GM19467 (cell line): ENCODE data around the gene GNAO1.

Source experiments
- ATAC-seq: cut with Tn5 transposase; IDR thresholded peaks from one replicate; pipeline ENCODE4 v1.9.1; 2021; ENCODE audit warnings: mild to moderate bottlenecking, moderate library complexity; ENCODE audit not compliant: unreplicated experiment

GNAO1 gene

DNA sequence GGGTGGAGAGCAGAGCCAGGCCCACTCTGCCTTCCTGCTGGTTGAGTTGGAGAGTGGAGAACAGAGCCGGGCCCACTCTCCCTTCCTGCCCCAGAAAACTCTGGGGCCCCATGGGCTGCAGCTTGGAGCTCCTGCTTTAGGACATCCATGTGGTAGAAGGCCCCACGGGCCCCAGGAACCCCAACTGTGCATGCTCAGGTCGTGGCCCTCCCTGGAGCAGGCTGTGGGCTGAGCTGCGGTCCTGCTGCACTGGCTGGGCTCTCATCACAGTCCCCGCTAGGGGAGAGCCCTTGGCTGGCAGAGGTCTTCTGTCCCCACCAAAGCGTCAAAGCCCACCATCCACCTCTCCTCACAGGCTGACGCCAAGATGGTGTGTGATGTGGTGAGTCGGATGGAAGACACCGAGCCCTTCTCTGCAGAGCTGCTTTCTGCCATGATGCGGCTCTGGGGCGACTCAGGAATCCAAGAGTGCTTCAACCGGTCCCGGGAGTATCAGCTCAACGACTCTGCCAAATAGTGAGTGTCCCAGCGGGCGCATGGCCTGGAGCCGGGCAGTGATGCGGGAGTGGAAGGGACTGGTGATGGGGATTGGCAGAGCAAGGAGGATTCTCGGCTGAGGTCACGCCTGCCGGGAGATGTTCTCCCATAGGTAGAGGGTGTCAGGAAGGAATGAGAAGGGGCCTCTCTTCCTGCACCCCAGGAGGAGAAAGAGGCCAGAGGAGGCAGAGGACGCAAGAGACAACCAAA is 137.2 kb downstream of the GNAO1 start:
- no peak for ATAC-seq

DNA sequence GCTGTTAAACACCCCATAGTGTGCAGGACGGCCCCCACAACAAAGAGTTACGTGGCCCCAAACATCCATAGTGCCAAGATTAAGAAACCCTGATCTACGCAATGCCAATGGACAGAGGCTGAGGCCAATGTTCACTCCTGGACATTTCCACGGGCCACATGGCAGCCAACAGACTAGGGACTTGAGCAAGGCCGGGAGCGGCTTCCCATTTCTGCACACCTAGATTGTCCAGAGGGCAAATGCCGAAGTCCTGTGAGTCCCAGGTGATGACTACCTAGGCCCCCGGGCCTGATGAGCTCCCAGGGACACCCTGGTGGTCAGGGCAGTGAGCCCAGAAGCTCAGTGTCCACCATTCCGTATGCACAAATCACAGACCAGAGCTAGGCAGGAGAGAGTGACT is 138.6 kb downstream of the GNAO1 start:
- ATAC-seq, result no peak

DNA sequence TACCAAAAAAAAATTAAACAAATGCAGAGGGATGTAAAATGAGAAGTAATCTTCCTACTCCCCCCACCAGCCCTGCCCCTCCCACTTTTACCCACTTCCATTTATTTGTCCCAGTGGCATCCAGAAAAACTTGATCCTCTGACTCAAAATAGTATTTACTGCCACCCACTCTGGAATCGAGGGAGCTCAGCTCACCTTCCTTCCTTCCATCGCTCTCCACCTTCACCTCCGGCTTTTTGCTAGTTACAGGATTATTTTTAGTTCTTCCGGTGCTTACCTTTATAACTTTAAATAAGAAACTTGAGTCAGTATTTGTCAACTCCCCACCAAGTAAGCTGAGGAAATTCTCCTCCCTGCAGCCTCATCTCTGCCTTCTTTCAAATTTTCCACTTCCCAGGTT is 139.2 kb downstream of the GNAO1 start:
- no peak for ATAC-seq

DNA sequence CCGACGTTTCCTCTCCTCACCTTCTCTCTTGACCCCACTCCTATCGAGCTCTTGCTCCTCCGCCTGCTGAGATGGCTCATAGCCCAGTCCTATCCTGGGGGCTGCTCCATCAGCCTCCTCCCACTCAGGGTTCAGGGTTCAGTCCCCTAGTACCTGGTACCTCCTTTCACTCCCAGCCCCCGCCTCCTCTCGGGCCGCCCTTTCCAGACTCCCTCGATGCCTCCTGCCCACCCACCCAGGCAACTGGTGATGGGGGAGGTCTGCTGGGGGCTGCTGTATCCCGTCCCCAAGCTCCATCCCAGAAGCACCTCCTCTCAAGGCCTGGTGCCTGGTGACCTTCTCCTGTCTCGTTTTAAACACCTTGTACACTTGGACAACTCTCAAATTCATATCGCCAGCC is 140.1 kb downstream of the GNAO1 start:
- ATAC-seq, result no peak

DNA sequence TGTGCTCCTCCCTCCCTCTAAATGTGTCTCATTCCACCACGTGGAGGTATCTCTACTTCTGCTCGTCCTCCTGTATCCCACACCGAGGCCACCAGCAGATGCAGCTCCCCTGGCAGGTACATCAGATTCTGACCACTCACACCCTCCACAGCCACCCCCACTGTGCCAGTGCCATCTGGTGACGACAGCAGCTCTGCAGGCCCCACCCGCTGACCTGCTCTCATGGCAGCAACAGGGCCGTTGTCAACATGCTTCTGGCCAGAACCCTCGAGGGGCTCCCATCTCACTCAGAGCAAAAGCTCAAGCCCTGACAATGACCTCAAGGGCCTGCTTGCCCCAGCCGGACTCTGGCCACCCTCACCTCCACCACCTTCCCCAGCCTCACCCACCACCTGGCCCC is 140.6 kb downstream of the GNAO1 start:
- no peak for ATAC-seq

DNA sequence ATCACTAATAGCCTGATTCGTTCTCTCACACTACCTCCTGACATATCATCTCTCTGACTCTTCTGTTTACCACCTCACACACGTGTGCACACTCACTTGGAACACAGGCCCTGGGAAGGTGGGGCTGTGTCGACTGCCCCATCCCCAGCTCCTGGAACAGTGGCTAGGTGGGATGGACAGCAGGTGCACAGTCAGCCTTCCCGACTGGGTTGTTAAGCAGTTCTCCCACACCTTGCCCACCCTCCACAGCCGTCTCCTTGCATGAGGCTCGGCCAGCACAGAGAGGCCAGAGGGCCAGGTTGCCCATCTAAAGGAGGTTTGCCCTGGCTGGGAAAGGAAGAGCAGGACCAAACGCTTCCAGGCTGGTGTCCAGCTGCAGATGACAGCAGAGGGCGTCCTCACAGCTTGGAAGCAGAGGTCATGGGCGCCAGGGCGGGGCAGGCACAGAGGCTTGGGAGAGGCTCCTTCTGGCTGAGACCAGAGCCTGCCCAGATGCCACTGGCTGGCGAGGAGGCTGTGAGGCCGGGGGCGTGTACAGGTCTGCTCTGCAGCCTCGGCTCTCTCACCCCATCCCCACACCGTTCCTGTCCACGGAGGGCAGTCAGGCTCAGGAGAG is 141.3 kb downstream of the GNAO1 start:
- ATAC-seq, result no peak

DNA sequence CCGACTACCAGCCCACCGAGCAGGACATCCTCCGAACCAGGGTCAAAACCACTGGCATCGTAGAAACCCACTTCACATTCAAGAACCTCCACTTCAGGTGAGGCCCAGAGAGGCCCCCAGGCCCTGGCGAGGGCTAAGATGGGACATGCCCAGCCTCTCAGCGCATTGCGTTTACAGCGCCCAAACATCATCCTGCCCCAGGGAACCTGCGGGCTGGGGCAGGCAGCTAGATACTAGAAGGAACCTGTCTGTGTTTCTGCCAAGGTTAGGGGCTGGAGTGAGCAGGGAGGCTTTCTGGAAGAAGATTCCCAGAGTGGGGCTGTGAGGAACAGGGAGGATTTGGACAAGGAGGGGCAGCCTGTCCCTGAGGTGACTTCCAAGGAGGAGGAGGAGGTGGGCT is 143.5 kb downstream of the GNAO1 start:
- ATAC-seq, result no peak

DNA sequence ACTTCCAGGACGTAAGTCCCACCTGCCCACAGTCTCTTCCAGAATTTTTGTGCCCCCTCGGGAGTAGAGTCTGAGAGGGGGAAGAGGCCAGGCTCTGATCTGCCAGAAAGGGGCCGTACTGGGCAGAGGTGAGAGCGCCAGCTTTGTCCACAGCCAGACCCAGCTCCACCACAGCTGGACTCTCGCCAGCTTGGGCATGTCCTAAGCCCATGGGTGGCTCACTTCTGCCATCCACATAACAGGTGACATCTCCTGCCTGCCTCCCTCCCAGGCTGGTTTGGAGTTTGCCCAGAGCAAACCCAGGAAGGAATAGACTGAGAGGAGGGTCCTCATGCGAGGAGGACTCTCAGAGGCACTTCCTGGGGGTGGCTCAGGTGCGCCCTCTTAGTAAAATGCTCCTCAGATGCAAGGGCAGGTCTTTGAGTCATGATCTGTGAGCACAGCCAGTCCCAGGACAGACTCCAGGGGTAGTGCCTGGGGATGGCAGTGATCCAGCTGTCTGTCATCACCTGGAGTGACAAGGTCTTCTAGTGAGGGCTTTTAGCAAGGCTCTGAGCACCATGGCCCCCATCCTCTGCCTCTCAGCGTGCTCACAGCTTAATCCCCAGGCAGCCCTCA is 144.9 kb downstream of the GNAO1 start:
- ATAC-seq, result no peak

DNA sequence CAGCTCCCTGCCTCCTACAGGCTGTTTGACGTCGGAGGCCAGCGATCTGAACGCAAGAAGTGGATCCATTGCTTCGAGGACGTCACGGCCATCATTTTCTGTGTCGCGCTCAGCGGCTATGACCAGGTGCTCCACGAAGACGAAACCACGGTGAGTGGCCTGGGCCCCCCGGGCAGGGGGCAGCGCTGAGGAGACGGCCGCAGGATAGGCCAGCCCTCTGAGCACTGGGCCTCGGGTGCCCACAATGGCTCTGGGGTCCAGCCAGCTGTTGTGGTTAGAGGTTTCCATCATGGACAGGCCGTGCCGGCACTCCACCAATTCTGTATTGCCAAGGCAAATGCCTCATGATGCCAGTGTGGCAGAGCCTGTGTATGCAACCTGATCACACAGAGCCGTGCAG is 145.4 kb downstream of the GNAO1 start:
- no peak for ATAC-seq

DNA sequence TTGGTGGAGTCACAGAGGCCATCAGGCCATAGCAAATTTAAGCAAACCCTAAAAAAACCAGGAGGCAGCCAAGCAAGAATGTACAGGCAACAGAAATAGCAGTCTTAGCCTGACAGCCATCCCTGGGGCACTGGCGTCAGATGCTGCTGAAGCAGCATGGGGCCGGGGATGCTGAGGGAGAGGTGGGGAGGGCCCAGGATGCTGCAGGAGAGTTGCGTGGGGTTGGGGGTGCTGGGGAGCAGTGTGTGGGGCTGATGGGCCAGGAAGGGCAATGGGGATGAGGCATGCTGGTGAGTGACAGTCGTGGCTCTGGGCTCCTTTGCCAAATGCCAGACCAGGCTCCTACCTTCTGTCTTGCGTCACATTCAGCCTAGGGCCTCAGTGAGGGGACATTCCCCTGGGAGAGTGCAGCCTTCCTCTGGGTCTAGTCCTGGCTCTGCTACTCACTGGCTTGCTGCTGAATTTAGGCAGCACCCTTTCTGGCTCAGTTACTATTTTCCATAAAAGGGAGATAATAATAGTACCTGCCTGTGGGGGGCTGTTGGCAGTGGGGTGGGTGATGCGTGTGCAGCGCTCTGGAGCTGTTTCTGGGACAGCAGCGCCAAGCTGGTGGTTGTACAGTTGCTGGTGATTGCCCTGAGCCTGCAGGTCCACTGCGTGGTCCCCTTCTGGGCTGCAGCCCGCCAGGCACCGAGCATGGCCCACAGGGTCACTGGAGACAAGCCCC is 146.0 kb downstream of the GNAO1 start:
- ATAC-seq, result no peak

DNA sequence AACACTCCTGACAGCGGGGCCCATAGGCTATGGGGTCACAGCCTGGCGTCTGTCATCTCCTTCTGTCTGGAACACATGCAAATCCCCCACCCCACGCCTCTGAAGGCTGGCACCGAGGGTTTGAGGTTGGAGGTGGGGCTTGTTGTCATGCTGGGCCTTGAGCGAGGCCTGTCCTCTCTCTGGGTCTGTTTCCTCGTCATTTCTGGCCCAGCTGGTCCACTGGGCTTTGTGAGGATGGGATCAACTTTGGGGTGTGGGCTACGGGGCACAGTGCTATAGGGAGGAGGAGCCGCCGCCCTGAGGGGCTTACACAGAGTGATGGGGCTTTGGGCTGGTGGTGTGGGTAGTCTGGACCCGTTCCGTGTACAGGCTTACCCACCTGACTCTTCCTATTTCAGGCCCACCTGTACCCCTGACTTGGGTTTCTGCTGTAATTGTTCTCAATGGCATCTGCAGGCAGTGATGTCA is 146.6 kb downstream of the GNAO1 start:
- no peak for ATAC-seq

DNA sequence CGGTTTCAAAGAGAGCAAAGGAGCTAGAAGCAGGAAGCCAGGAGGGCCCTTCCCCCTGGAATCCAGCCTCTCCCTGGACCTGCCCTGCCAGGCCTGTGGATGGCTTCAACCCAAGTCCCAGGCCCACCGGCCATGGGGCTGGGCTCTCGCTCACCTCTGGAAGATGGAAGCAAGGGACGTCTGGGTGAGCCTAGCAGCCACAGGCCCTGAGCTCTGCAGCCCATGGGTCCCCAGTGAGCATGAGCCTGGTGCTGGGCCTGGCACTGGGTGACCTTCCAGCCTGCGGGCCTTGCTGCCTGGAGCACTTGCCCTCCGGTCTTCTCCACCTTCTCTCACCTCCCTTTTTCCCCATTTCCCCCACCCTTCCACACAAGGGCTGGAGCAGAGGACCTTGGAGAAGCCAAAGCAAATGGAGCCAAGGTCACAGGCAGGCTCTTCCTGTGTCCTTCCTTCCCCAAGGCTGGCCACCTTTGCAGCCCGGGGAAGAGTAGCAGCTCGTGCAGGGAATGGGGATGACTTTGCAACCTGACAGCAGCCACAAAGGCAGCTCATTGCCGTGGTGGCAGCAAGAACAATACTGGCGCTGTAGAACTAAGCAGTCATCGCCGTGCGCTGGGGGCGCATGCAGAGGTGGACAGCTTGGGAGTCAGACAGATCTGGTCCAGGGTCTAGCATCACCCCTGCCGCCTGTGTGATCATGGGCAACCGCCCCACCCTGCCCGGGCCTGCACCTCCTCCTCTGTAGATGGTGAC is 147.5 kb downstream of the GNAO1 start:
- ATAC-seq, result no peak

DNA sequence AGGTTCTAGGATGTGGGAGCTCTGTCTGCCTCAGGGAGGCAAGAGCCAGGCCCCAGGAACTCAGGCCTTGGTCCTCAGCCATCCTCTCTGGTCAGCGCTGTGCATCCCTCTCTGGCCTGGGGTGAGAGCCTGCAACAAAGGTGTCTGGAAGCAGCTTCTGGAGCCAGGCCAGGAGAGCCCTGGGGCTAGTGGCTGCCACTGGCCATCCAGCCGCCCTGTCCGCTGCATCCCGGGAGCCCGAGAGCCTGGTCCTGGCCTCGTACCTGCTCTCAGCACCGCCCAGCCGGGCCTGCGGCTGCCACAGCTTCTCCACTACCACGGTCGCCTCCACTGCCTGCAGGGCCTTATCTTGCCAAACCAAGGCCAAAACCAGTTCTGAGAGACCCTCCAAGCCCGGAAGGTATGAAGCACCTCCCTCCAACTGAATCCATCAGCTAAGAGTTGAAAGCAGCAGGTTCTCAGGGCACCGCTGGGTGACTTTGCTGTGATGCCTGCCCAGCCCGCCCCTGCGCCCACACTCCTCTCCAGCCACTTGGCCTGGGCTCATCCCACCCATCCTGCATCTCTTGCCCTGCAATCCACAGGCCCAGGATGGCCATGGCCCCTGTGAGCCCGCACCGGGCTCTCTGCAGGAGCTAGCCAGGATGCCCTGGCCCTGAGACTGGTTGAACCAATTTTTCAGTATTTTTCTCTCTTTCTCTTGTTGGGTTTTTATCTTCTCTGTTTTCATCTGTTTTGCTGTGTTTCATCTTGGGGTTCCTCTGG is 148.3 kb downstream of the GNAO1 start:
- ATAC-seq, result no peak

DNA sequence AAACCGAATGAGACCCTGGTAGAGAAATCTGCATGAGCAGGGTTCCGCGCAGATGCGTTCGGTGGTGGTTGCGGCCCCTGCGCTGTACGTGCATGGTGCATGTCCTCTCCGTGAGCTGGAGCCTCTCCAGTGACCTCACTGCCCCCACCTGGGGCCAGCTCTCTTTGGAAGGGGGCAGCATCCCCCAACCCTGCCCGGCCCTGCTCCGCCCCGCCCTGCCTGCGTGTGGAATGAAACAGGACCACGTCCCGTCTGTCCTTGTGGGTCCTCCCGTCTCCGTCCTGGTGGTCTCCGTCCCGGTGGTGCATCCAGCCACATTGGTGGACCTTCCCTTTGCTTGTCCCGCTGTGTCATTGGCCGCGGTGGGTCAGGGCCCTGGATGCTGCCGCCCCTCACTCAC is 149.1 kb downstream of the GNAO1 start:
- ATAC-seq, result no peak

DNA sequence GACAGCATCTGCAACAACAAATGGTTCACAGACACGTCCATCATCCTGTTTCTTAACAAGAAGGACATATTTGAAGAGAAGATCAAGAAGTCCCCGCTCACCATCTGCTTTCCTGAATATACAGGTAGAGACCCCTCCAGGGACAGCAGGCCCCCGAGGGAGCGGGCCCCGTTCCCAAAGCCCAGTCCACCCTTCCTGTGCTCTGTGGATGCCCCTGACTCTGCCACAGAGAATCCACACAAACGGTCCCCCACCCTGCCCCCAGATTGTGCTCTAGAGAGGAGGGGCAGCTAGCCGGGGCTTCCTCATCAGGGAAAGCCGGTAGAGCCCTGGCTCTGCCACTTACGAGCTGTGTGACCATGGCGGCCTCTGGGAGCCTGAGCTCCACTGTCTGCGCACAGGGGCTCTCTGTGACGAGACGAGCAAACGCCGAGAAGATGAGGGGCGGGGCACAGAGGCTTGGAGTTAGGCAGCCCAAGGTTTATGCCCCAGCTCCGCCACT is 149.6 kb downstream of the GNAO1 start:
- no peak for ATAC-seq

DNA sequence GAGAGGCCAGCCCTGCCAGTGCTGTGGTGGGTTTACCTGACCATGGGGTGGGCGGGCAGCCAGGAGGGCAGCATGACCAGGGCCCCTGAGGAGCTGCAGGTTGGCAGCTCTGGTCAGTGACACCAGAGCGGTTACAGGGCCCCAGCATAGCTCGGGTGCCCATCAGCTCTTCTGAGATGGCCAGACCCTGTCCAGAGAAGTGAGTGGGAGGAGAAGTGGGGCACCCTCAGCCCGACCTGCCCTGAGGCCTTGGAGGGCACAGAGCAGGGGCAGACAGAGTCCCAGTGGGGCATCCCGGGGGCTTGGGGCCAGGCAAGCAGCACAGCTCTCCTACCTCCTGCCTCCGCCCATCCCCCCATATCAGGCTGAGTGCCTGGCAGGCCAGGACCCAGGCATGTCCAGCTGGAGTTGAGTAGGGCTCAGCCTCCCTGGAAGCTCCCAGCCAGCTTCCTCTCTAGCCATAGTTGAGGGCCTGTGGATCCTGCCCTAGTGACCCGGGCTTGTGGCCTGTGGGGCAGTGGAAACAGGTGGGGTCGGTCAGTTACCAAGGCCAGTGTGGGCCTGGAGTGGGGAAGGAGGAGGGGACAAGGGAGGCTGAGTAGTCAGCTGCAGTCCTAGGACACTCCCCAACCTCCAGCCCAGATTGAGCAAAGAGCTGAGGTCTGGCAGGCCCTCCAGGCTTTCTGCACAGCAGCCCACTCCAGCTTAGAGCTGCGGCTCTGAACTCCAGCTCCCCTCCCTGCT is 150.5 kb downstream of the GNAO1 start:
- no peak for ATAC-seq

DNA sequence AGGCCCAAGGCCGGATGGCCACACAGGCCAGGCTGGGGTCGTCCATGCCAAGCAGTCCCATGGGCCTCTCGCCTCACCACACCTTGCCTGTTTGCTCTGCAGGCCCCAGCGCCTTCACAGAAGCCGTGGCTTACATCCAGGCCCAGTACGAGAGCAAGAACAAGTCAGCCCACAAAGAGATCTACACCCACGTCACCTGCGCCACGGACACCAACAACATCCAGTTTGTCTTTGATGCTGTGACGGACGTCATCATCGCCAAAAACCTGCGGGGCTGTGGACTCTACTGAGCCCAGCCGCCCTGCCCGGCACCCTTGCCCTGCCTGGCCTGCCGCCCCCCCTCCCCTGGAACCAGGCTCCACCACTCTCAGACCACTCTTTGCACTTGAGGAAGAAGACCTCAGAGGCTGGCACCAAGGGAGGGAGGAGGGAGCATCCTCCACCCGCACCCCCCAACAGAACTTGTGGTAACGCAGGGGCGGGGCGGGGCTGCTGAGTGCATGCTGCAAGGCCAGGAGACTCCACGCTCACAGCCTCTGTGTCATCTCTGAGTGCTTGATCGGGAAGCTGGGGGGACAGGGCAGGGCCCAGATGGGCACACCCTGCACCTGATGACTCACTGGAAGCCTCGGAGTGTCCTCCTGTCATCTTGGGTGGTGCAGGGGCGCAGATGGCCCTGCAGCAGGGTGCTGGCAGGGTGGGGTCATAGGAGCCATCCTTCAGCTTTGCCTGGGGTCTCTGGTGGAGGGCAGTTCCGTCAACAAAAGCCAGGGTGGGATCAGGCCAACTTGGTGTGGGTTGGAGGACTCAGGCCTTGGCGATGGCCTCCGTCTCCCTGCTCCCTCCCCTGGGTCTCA is 152.6 kb downstream of the GNAO1 start:
- ATAC-seq, result no peak
